Suprapubic skin (tissue), 4 donors: ENCODE data around the gene CCSER1.

Source experiments
- EP300 ChIP-seq: sonication (generic); formaldehyde crosslinking; IDR thresholded peaks from one replicate; pipeline ENCODE4 v1.6.1; 2017; ENCODE audit warnings: antibody characterized with exemption
- POLR2A ChIP-seq, 2 donors: fragments of 450-650 bp; IDR thresholded peaks; one replicate each; pipeline ENCODE4 v1.6.1; 2017; ENCODE audit warnings: antibody characterized with exemption in 2 of 2, mild to moderate bottlenecking in 2 of 2, moderate library complexity in 2 of 2
- POLR2AphosphoS5 ChIP-seq, 3 donors: sonication (generic); formaldehyde crosslinking; IDR thresholded peaks; one replicate each; pipeline ENCODE4 v1.6.1; 2017; ENCODE audit warnings: antibody characterized with exemption in 3 of 3
- TF ChIP-seq, protein P1 (sequence below), 2 donors: fragments of 200-600 bp in 1 of 2; fragments of 450-650 bp in 1 of 2; sonication (generic) in 1 of 2; IDR thresholded peaks; one replicate each; pipeline ENCODE4 v1.5.1; 2016 to 2019; ENCODE audit warnings: antibody characterized with exemption in 2 of 2, mild to moderate bottlenecking in 1 of 2, moderate library complexity in 1 of 2

- TF ChIP-seq EP300, result no peak
- TF ChIP-seq, protein P1, sequence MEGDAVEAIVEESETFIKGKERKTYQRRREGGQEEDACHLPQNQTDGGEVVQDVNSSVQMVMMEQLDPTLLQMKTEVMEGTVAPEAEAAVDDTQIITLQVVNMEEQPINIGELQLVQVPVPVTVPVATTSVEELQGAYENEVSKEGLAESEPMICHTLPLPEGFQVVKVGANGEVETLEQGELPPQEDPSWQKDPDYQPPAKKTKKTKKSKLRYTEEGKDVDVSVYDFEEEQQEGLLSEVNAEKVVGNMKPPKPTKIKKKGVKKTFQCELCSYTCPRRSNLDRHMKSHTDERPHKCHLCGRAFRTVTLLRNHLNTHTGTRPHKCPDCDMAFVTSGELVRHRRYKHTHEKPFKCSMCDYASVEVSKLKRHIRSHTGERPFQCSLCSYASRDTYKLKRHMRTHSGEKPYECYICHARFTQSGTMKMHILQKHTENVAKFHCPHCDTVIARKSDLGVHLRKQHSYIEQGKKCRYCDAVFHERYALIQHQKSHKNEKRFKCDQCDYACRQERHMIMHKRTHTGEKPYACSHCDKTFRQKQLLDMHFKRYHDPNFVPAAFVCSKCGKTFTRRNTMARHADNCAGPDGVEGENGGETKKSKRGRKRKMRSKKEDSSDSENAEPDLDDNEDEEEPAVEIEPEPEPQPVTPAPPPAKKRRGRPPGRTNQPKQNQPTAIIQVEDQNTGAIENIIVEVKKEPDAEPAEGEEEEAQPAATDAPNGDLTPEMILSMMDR (IDR thresholded peaks at IDR 0.05), result no peak
- no peak for TF ChIP-seq POLR2A (IDR thresholded peaks at IDR 0.05)
- TF ChIP-seq POLR2AphosphoS5 (IDR thresholded peaks at IDR 0.05), result no peak
Measured at GRCh38 chr4:91636083-91636482, 1508.9 kb downstream of the CCSER1 start.
